ENCODE data around the gene SCART1. TPM values are rescaled to one million over a fixed set of nuclear protein-coding genes. Genes with fewer than 3 reads are reported as not detected.

The SCART1 gene
- total RNA-seq, 2 donors from 2014 or later, result 3.9 to 11.2 TPM

DNA sequence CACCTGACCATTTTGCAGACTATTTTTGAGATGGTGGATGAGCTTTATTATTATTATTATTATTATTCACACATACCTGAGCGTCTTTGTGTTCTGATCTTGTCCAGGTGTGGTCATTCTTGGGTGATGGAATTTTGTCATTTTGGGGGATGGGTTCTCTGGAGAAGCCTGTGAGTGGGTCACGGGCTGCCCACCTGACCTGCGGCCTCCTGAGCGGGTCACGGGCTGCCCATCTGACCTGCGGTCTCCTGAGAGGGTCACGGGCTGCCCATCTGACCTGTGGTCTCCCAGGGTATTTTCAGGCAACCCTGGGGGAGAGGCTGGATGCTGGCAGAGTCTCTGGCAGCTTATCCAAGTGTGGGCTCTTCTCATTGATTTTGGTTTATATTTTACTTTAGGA, 7.3 kb downstream of the SCART1 start:
- TF ChIP-seq POLR2A (IDR thresholded peaks at IDR 0.05), result no peak
- TF ChIP-seq, protein P1, sequence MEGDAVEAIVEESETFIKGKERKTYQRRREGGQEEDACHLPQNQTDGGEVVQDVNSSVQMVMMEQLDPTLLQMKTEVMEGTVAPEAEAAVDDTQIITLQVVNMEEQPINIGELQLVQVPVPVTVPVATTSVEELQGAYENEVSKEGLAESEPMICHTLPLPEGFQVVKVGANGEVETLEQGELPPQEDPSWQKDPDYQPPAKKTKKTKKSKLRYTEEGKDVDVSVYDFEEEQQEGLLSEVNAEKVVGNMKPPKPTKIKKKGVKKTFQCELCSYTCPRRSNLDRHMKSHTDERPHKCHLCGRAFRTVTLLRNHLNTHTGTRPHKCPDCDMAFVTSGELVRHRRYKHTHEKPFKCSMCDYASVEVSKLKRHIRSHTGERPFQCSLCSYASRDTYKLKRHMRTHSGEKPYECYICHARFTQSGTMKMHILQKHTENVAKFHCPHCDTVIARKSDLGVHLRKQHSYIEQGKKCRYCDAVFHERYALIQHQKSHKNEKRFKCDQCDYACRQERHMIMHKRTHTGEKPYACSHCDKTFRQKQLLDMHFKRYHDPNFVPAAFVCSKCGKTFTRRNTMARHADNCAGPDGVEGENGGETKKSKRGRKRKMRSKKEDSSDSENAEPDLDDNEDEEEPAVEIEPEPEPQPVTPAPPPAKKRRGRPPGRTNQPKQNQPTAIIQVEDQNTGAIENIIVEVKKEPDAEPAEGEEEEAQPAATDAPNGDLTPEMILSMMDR (IDR thresholded peaks at IDR 0.05), result no peak
- no peaks in the 10 kb centered on the region for H3K36me3 ChIP-seq (replicated peaks in 1 of 2; ENCODE audit: insufficient read depth in 1 of 2, low read depth in 2 of 2)
- WGBS, 2 donors, result 92 to 97% methylated on average over 4 to 7 of the region's 7 CpGs
- H3K4me3 ChIP-seq, result no peak overlapping the region
- no peak overlapping the region for H3K27ac ChIP-seq
- ATAC-seq (no peak), DNase-seq (no peak)
- intact Hi-C loops (cut with DNase I), result no loop called here
- H3K9me3 ChIP-seq, result no peaks in the 10 kb centered on the region
- no peaks in the 10 kb centered on the region for H3K27me3 ChIP-seq
- H3K4me1 ChIP-seq, result no peaks in the 10 kb centered on the region

DNA sequence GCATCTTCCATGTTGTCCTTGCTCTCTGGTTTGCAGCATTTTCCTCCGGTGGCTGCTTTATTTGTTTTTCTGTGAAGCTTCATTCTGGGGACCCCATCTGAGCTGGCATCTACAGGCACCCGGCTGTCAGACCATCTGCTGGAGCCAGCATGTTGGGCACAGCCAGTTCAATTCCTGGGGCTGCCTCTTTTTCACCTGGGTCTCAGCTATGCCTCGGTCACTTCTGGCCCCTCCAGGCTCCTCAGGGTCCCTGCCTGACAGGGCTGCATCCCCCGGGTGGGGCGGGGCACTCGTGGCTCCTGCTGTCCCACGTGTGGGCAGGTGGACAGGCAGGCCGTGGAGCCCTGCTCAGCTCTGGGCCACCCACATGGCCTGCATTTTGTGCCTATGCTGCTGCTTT, 8.1 kb downstream of the SCART1 start:
- no peak for ATAC-seq
- 81 to 86% methylated on average over 6 to 7 of the region's 8 CpGs for WGBS, 2 donors

DNA sequence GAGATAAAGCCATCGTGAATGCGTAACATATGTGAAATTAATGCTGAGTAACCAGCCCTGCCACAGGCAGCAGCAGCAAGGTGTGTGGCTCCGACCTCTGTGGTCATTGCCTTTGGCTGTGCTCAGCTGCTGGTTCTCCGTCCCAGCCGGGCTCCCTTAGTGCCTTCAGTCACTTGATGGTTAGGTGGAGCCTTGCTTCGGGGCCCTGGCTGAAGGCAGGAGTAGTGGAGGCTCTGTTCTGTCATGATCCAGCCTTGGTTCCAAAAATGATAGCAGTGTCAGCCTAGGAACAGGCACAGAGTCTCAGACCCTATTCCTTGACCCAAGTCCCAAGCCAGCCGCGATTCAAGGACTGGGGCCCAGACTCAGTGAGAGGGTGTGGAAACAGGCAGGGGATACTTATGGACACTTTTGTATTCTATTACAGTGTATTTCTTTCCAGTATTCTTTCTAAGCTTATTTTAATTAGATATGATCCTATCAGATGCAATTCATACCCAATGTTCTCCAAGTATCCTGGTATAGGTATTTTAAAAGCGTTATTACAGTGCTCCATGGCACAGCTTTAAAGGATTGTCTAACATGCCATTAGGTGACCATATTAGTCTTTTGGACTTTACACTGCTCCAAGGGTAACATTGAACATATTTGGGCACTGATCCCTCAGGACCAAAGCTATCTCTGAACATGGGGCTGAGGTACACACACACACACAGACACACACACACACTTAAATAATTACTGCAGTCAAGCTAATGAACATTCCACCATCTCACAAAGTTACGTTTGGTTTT, 9.0 kb downstream of the SCART1 start:
- TF ChIP-seq, protein P1 (IDR thresholded peaks at IDR 0.05), result no peak
- TF ChIP-seq POLR2A (IDR thresholded peaks at IDR 0.05), result no peak
- WGBS, 2 donors, result 90 to 96% methylated on average over 10 of the region's 10 CpGs
- no peaks in the 10 kb centered on the region for H3K27me3 ChIP-seq
- H3K27ac ChIP-seq, result no peak overlapping the region
- H3K4me3 ChIP-seq, result no peak overlapping the region
- DNase-seq (no peak), ATAC-seq (no peak)
- intact Hi-C loops (cut with DNase I), result no loop called here
- no peaks in the 10 kb centered on the region for H3K4me1 ChIP-seq
- H3K9me3 ChIP-seq, result no peaks in the 10 kb centered on the region
- no peaks in the 10 kb centered on the region for H3K36me3 ChIP-seq (replicated peaks in 1 of 2; ENCODE audit: insufficient read depth in 1 of 2, low read depth in 2 of 2)

More for the DNA sequence above, 8.1 kb downstream of the SCART1 start:
- no peak for TF ChIP-seq POLR2A (IDR thresholded peaks at IDR 0.05)
- TF ChIP-seq, protein P1 (IDR thresholded peaks at IDR 0.05), result no peak
- no peak overlapping the region for H3K4me3 ChIP-seq
- no peak for DNase-seq
- no peak overlapping the region for H3K27ac ChIP-seq
- H3K36me3 ChIP-seq (replicated peaks in 1 of 2; ENCODE audit: insufficient read depth in 1 of 2, low read depth in 2 of 2), result no peaks in the 10 kb centered on the region
- intact Hi-C loops (cut with DNase I), result no loop called here
- H3K4me1 ChIP-seq, result no peaks in the 10 kb centered on the region
- H3K27me3 ChIP-seq, result no peaks in the 10 kb centered on the region
- no peaks in the 10 kb centered on the region for H3K9me3 ChIP-seq

DNA sequence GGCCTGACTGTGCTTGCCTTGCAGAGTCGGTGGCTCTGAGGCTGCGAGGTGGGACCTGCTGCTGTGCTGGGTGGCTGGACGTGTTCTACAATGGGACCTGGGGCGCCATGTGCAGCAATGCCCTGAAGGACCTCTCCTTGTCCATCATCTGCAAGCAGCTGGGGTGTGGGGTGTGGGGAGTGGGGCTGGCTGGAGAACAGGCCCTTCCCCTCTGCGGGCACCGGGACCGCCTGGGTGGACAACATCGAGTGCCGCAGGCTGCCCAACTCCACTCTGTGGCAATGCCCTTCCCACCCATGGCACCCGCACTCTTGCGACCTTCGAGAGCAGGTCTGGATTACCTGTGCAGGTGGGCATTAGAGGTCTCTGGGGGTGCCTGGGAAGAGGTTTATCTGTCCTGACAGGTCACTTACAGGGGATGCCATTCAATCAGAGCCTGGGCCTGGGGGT, 10.9 kb downstream of the SCART1 start:
- Histone ChIP-seq H3K27ac (no peak overlapping the region), H3K4me3 (no peak overlapping the region), H3K27me3 (no peaks in the 10 kb centered on the region), H3K36me3 (replicated peaks in 1 of 2; ENCODE audit: insufficient read depth in 1 of 2, low read depth in 2 of 2) (no peaks in the 10 kb centered on the region), H3K9me3 (no peaks in the 10 kb centered on the region), H3K4me1 (no peaks in the 10 kb centered on the region)
- intact Hi-C loops (cut with DNase I), result no loop called here
- TF ChIP-seq, protein P1 (IDR thresholded peaks at IDR 0.05), result no peak
- TF ChIP-seq POLR2A (IDR thresholded peaks at IDR 0.05), result no peak
- 86 to 98% methylated on average over 6 to 12 of the region's 12 CpGs for WGBS, 2 donors
- no peak for ATAC-seq
- DNase-seq, result no peak

Measured in body of pancreas (tissue), 4 donors.